Measurements from ENCODE around the gene GALNT4. TPM values are rescaled to one million over a fixed set of nuclear protein-coding genes. Genes with fewer than 3 reads are reported as not detected.

The GALNT4 gene
- polyA plus RNA-seq, 1 donor (not counting 4 experiments of a cell fraction or from before 2014, with no cell fraction given) = 3.4 TPM

- Histone ChIP-seq H3K4me3 (ENCODE audit: control insufficient read depth in 2 of 3, extremely low read depth in 1 of 3, insufficient read depth in 2 of 3, low read depth in 1 of 3, low read length in 3 of 3) (no peak overlapping the region), H3K4me1 (ENCODE audit: control insufficient read depth, extremely low read depth, insufficient read depth, low read length) (peaks cover 7% of the 10 kb centered on the region), H4K20me1 (ENCODE audit: control insufficient read depth, extremely low read depth, insufficient read depth, low read length) (no peaks in the 10 kb centered on the region), H3K4me2 (ENCODE audit: control insufficient read depth, extremely low read depth, insufficient read depth, low read depth, low read length) (no peak overlapping the region), H3K27me3 (ENCODE audit: control insufficient read depth, extremely low read depth, insufficient read depth, low read length) (no peaks in the 10 kb centered on the region), H2AFZ (ENCODE audit: control insufficient read depth, low read length) (no peak overlapping the region), H3K9me1 (ENCODE audit: control insufficient read depth, extremely low read depth, insufficient read depth, low read length) (no peaks in the 10 kb centered on the region), H3K79me2 (ENCODE audit: control insufficient read depth, insufficient read depth, low read length) (no peaks in the 10 kb centered on the region), H3K36me3 (ENCODE audit: control insufficient read depth in 2 of 2, extremely low read depth in 1 of 2, insufficient read depth in 2 of 2, low read length in 2 of 2) (no peaks in the 10 kb centered on the region), H3K9me3 (ENCODE audit: control insufficient read depth, low read depth, low read length) (no peaks in the 10 kb centered on the region), H3K9ac (ENCODE audit: control insufficient read depth, extremely low read depth, insufficient read depth, low read length) (no peak overlapping the region), H3K27ac (ENCODE audit: control insufficient read depth, insufficient read depth, low read length) (no peak overlapping the region)
- TF ChIP-seq EZH2 (IDR thresholded peaks at IDR 0.05; ENCODE audit: low read length) = no peak
- no peak for TF ChIP-seq CTCF (optimal IDR thresholded peaks at IDR 0.05 in 1 of 3, IDR thresholded peaks at IDR 0.05 in 1 of 3, conservative IDR thresholded peaks at IDR 0.05 in 1 of 3; ENCODE audit: extremely low read depth in 1 of 3, insufficient read depth in 2 of 3, low read length in 3 of 3)
- DNase-seq (ENCODE audit: low read depth, low spot score) (no peak), FAIRE-seq (no peak)
- dilution Hi-C loops (cut with MboI; ENCODE audit: extremely low pct_ligation_motif_present, low sequenced_read_pairs) = no loop called here
These were observed 27.6 kb downstream of the GALNT4 start for GRCh38 chr12:89497005-89497404.

GRCh38 chr12:89494411-89495231 is 30.0 kb downstream of the GALNT4 start:
- Histone ChIP-seq H3K9me1 (ENCODE audit: control insufficient read depth, extremely low read depth, insufficient read depth, low read length) (no peaks in the 10 kb centered on the region), H4K20me1 (ENCODE audit: control insufficient read depth, extremely low read depth, insufficient read depth, low read length) (no peaks in the 10 kb centered on the region), H3K27ac (ENCODE audit: control insufficient read depth, insufficient read depth, low read length) (no peak overlapping the region), H3K27me3 (ENCODE audit: control insufficient read depth, extremely low read depth, insufficient read depth, low read length) (no peaks in the 10 kb centered on the region), H3K9me3 (ENCODE audit: control insufficient read depth, low read depth, low read length) (no peaks in the 10 kb centered on the region), H2AFZ (ENCODE audit: control insufficient read depth, low read length) (no peak overlapping the region), H3K4me1 (ENCODE audit: control insufficient read depth, extremely low read depth, insufficient read depth, low read length) (peaks cover 7% of the 10 kb centered on the region), H3K4me3 (ENCODE audit: control insufficient read depth in 2 of 3, extremely low read depth in 1 of 3, insufficient read depth in 2 of 3, low read depth in 1 of 3, low read length in 3 of 3) (no peak overlapping the region), H3K79me2 (ENCODE audit: control insufficient read depth, insufficient read depth, low read length) (no peaks in the 10 kb centered on the region), H3K4me2 (ENCODE audit: control insufficient read depth, extremely low read depth, insufficient read depth, low read depth, low read length) (no peak overlapping the region), H3K36me3 (ENCODE audit: control insufficient read depth in 2 of 2, extremely low read depth in 1 of 2, insufficient read depth in 2 of 2, low read length in 2 of 2) (peaks cover 0 to 4% of the 10 kb centered on the region in 2 experiments), H3K9ac (ENCODE audit: control insufficient read depth, extremely low read depth, insufficient read depth, low read length) (no peak overlapping the region)
- DNase-seq (ENCODE audit: low read depth, low spot score) (no peak), FAIRE-seq (no peak)
- TF ChIP-seq CTCF (optimal IDR thresholded peaks at IDR 0.05 in 1 of 3, IDR thresholded peaks at IDR 0.05 in 1 of 3, conservative IDR thresholded peaks at IDR 0.05 in 1 of 3; ENCODE audit: extremely low read depth in 1 of 3, insufficient read depth in 2 of 3, low read length in 3 of 3) (no peak), EZH2 (IDR thresholded peaks at IDR 0.05; ENCODE audit: low read length) (no peak)
- dilution Hi-C loops (cut with MboI; ENCODE audit: extremely low pct_ligation_motif_present, low sequenced_read_pairs) = no loop called here
